Right forelimb (tissue), 1 donor: ENCODE results near the gene USP6NL.
"Not testable (repeated sequence)": the region's sequence is repeated elsewhere in the genome, so short reads cannot be mapped to it uniquely, and the experiment has no call there.

Experiments used
- DNase-seq: peaks from one replicate; pipeline ENCODE4 v3.0.0-alpha.2; 2018

USP6NL gene

GRCh38 chr10:11611248-11612020 is at the start of gene USP6NL:
Gene USP6NL (minus strand): TSS chr10:11611650. CDS start chr10:11597634, 14,016 bp downstream.
- peak; percentile 90 for DNase-seq

GRCh38 chr10:11658801-11659368 is 47.4 kb upstream of the USP6NL start:
- DNase-seq, result no peak

GRCh38 chr10:11655836-11656235 is 44.4 kb upstream of the USP6NL start:
- no peak for DNase-seq

- DNase-seq, result no peak
These were observed 43.2 kb upstream of the USP6NL start for GRCh38 chr10:11654659-11655058.

- DNase-seq, result no peak
These were observed 42.5 kb upstream of the USP6NL start for GRCh38 chr10:11653758-11654471.

- no peak for DNase-seq
These were observed 36.2 kb upstream of the USP6NL start for GRCh38 chr10:11647676-11648075.

- no peak for DNase-seq
These were observed 35.0 kb upstream of the USP6NL start for GRCh38 chr10:11646450-11646849.

- no peak for DNase-seq
These were observed 31.6 kb upstream of the USP6NL start for GRCh38 chr10:11643039-11643438.

- no peak for DNase-seq
These were observed 31.1 kb upstream of the USP6NL start for GRCh38 chr10:11642566-11642965.

GRCh38 chr10:11639849-11640764 is 28.7 kb upstream of the USP6NL start:
- DNase-seq, result no peak

- DNase-seq, result no peak
These were observed 27.9 kb upstream of the USP6NL start for GRCh38 chr10:11639362-11639761.

GRCh38 chr10:11638055-11638698 is 26.7 kb upstream of the USP6NL start:
- no peak for DNase-seq

GRCh38 chr10:11636697-11637303 is 25.4 kb upstream of the USP6NL start:
- no peak for DNase-seq

- DNase-seq, result no peak
These were observed 20.6 kb upstream of the USP6NL start for GRCh38 chr10:11631890-11632587.

- DNase-seq, result no peak
These were observed 19.8 kb upstream of the USP6NL start for GRCh38 chr10:11631291-11631690.

GRCh38 chr10:11629731-11630130 is 18.3 kb upstream of the USP6NL start:
- DNase-seq, result no peak

- not testable (repeated sequence) for DNase-seq
These were observed 16.5 kb upstream of the USP6NL start for GRCh38 chr10:11627941-11628340.

- DNase-seq, result no peak
These were observed 14.6 kb upstream of the USP6NL start for GRCh38 chr10:11626071-11626470.

- no peak for DNase-seq
These were observed 13.7 kb upstream of the USP6NL start for GRCh38 chr10:11625019-11625735.

- no peak for DNase-seq
These were observed 5.8 kb upstream of the USP6NL start for GRCh38 chr10:11617233-11617632.

- no peak for DNase-seq
These were observed 4.6 kb upstream of the USP6NL start for GRCh38 chr10:11616021-11616420.
